Measurements from ENCODE around the gene THTPA. TPM values are rescaled to one million over a fixed set of nuclear protein-coding genes. Genes with fewer than 3 reads are reported as not detected.
A peak's percentile ranks its signal among the peaks of the same experiment; 100 is the strongest.

Gene THTPA
- total and polyA plus RNA-seq, 2 of the 13 experiments (the other 11 are each of a cell fraction or from before 2014, with no cell fraction given): 7.4 to 8.7 TPM

- TF ChIP-seq ZNF883 (CRISPR knock-in tag; IDR thresholded peaks at IDR 0.05; ENCODE audit: not compliant biosample characterization) (peak; percentile 95), SKI (IDR thresholded peaks at IDR 0.05; ENCODE audit: partially characterized antibody) (no peak), ZNF564 (CRISPR knock-in tag; IDR thresholded peaks at IDR 0.05) (no peak; the same call in 1 of the 2 replicates), MAF1 (CRISPR knock-in tag; IDR thresholded peaks at IDR 0.05; ENCODE audit: borderline replicate concordance) (peak; percentile 88), PRDM15 (CRISPR knock-in tag; IDR thresholded peaks at IDR 0.05) (0 out of 2 replicates have a peak, but pooled peaks have one; percentile 49), ZBTB21 (CRISPR knock-in tag; IDR thresholded peaks at IDR 0.05) (peak; percentile 66), MTERF4 (CRISPR knock-in tag; IDR thresholded peaks at IDR 0.05) (peak; percentile 100), ZNF83 (CRISPR knock-in tag; IDR thresholded peaks at IDR 0.05; ENCODE audit: borderline replicate concordance) (peak; percentile 86; the same call in 1 of the 2 replicates), ZBTB42 (CRISPR knock-in tag; IDR thresholded peaks at IDR 0.05) (peak; percentile 70; the same call in 1 of the 2 replicates), ZBTB49 (CRISPR knock-in tag; IDR thresholded peaks at IDR 0.05; ENCODE audit: borderline replicate concordance) (peak; percentile 52; the same call in 1 of the 2 replicates), PBX2 (CRISPR knock-in tag; IDR thresholded peaks at IDR 0.05) (0 out of 2 replicates have a peak, but pooled peaks have one; percentile 21), ZNF207 (IDR thresholded peaks at IDR 0.05; ENCODE audit: borderline replicate concordance) (no peak), ZNF292 (CRISPR knock-in tag; IDR thresholded peaks at IDR 0.05; ENCODE audit: borderline replicate concordance, low read depth) (peak; percentile 76; the same call in 1 of the 2 replicates), ELF1 (CRISPR knock-in tag; IDR thresholded peaks at IDR 0.05) (peak; percentile 99), HOXA5 (CRISPR knock-in tag; IDR thresholded peaks at IDR 0.05) (peak; percentile 87), NPAS2 (CRISPR knock-in tag; IDR thresholded peaks at IDR 0.05; ENCODE audit: borderline replicate concordance) (no peak), ERF (CRISPR knock-in tag; IDR thresholded peaks at IDR 0.05) (peak; percentile 83), SOX5 (CRISPR knock-in tag; IDR thresholded peaks at IDR 0.05; ENCODE audit: borderline replicate concordance) (peak; percentile 64), MATR3 (CRISPR knock-in tag; IDR thresholded peaks at IDR 0.05) (no peak), ZNF746 (CRISPR knock-in tag; IDR thresholded peaks at IDR 0.05) (peak; percentile 85), ZNF776 (CRISPR knock-in tag; IDR thresholded peaks at IDR 0.05) (no peak), RARA (CRISPR knock-in tag; IDR thresholded peaks at IDR 0.05) (peak; percentile 78)
These were observed 11.3 kb downstream of the THTPA start, which contains the start of gene AP1G2 (continued) for GRCh38 chr14:23567186-23568020.

Measured in HepG2 (cell line).